HUES6 (cell line): Measurements from ENCODE around the gene G6PD.
"Not testable (repeated sequence)": the region's sequence is repeated elsewhere in the genome, so short reads cannot be mapped to it uniquely, and the experiment has no call there.

Source experiments
- H3K27ac ChIP-seq: 2 replicates; pipeline ENCODE4 v1.7.0; 2013; ENCODE audit warnings: low read depth, mild to moderate bottlenecking, low read length, inconsistent platforms
- H3K27me3 ChIP-seq: 2 replicates; pipeline ENCODE4 v1.6.1; 2013; ENCODE audit warnings: low read length; ENCODE audit not compliant: control insufficient read depth, insufficient read depth
- H3K36me3 ChIP-seq: 2 replicates; pipeline ENCODE4 v1.6.1; 2013; ENCODE audit warnings: low read length; ENCODE audit not compliant: control insufficient read depth, insufficient read depth
- H3K4me1 ChIP-seq: 2 replicates; pipeline ENCODE4 v1.6.1; 2013; ENCODE audit warnings: low read length; ENCODE audit not compliant: control insufficient read depth, insufficient read depth
- H3K4me3 ChIP-seq: 2 replicates; pipeline ENCODE4 v1.5.1; 2013; ENCODE audit warnings: low read depth, low read length
- H3K9ac ChIP-seq: one replicate; pipeline ENCODE4 v1.6.1; 2013; ENCODE audit warnings: mild to moderate bottlenecking, low read length
- H3K9me3 ChIP-seq: 2 replicates; pipeline ENCODE4 v1.6.1; 2013; ENCODE audit warnings: low read depth, low read length; ENCODE audit not compliant: control insufficient read depth, insufficient read depth

Gene G6PD

GRCh38 chrX:154570361-154570760 is 23.7 kb upstream of the G6PD start:
- H3K9me3 ChIP-seq, H3K9ac ChIP-seq, H3K4me3 ChIP-seq, H3K27ac ChIP-seq, H3K27me3 ChIP-seq, H3K36me3 ChIP-seq, H3K4me1 ChIP-seq: not testable (repeated sequence)

GRCh38 chrX:154562295-154562694 is 15.6 kb upstream of the G6PD start:
- not testable (repeated sequence) for H3K27me3 ChIP-seq, H3K9ac ChIP-seq, H3K4me1 ChIP-seq, H3K27ac ChIP-seq, H3K9me3 ChIP-seq, H3K36me3 ChIP-seq, H3K4me3 ChIP-seq

GRCh38 chrX:154560326-154560725 is 13.7 kb upstream of the G6PD start:
- H3K9me3 ChIP-seq, H3K9ac ChIP-seq, H3K27ac ChIP-seq, H3K4me3 ChIP-seq, H3K4me1 ChIP-seq, H3K36me3 ChIP-seq, H3K27me3 ChIP-seq: not testable (repeated sequence)

GRCh38 chrX:154558896-154559295 is 12.2 kb upstream of the G6PD start:
- H3K27me3 ChIP-seq, H3K4me3 ChIP-seq, H3K9me3 ChIP-seq, H3K9ac ChIP-seq, H3K27ac ChIP-seq, H3K4me1 ChIP-seq: not testable (repeated sequence)
- H3K36me3 ChIP-seq, result peaks cover 11% of the 10 kb centered on the region

GRCh38 chrX:154558060-154558690 is 11.5 kb upstream of the G6PD start:
- H3K9ac ChIP-seq, H3K4me1 ChIP-seq, H3K4me3 ChIP-seq, H3K27me3 ChIP-seq, H3K27ac ChIP-seq, H3K9me3 ChIP-seq: not testable (repeated sequence)
- H3K36me3 ChIP-seq, result peaks cover 11% of the 10 kb centered on the region

- not testable (repeated sequence) for H3K9me3 ChIP-seq, H3K4me1 ChIP-seq, H3K27me3 ChIP-seq, H3K4me3 ChIP-seq, H3K9ac ChIP-seq, H3K27ac ChIP-seq
- peaks cover 16% of the 10 kb centered on the region for H3K36me3 ChIP-seq
Observed at GRCh38 chrX:154552112-154552806, 5.6 kb upstream of the G6PD start.

- no peak overlapping the region for H3K27ac ChIP-seq
- peaks cover 14% of the 10 kb centered on the region; the same call in 1 of the 2 replicates for H3K9me3 ChIP-seq
- H3K9ac ChIP-seq, result no peak overlapping the region
- no peak overlapping the region for H3K4me3 ChIP-seq
- H3K36me3 ChIP-seq, result peaks cover 16% of the 10 kb centered on the region
- peaks cover 8% of the 10 kb centered on the region; the same call in 1 of the 2 replicates for H3K4me1 ChIP-seq
- no peaks in the 10 kb centered on the region for H3K27me3 ChIP-seq
Observed at GRCh38 chrX:154549766-154550165, 3.1 kb upstream of the G6PD start.

GRCh38 chrX:154548028-154548316 is 1.3 kb upstream of the G6PD start:
- peak overlapping the region; percentile 89 for H3K9ac ChIP-seq
- H3K27ac ChIP-seq, result peak overlapping the region; percentile 73; the same call in 1 of the 2 replicates
- H3K4me1 ChIP-seq, result peaks cover 12% of the 10 kb centered on the region; the same call in 1 of the 2 replicates
- peaks cover 12% of the 10 kb centered on the region; the same call in 1 of the 2 replicates for H3K9me3 ChIP-seq
- peaks cover 20% of the 10 kb centered on the region for H3K36me3 ChIP-seq
- H3K27me3 ChIP-seq, result no peaks in the 10 kb centered on the region
- peak overlapping the region; percentile 88 for H3K4me3 ChIP-seq

GRCh38 chrX:154547245-154548027 is 790 bp upstream of the G6PD start, which contains the start of gene IKBKG:
IKBKG (plus strand) TSS chrX:154547620; CDS start chrX:154552003, 4,383 bp downstream.
- H3K4me3 ChIP-seq, result peak within 1 kb of the TSS; percentile 88
- no peaks in the 10 kb centered on the region for H3K27me3 ChIP-seq
- H3K9ac ChIP-seq, result peak within 1 kb of the TSS; percentile 89
- H3K4me1 ChIP-seq, result peaks cover 16% of the 10 kb centered on the region; the same call in 1 of the 2 replicates
- peaks cover 15% of the 10 kb centered on the region; the same call in 1 of the 2 replicates for H3K9me3 ChIP-seq
- peaks cover 25% of the 10 kb centered on the region for H3K36me3 ChIP-seq
- peak within 1 kb of the TSS; percentile 73; the same call in 1 of the 2 replicates for H3K27ac ChIP-seq

GRCh38 chrX:154545673-154546274 is 872 bp downstream of the G6PD start:
- Histone ChIP-seq H3K36me3 (peaks cover 32% of the 10 kb centered on the region), H3K9ac (no peak overlapping the region), H3K4me1 (peaks cover 20% of the 10 kb centered on the region; the same call in 1 of the 2 replicates), H3K4me3 (peak overlapping the region; percentile 88), H3K27me3 (no peaks in the 10 kb centered on the region), H3K27ac (no peak overlapping the region), H3K9me3 (peaks cover 17% of the 10 kb centered on the region; the same call in 1 of the 2 replicates)
